SKM-1 treated with dmso at 0.1 percent for 144 hours (cell line): ENCODE results near the gene PTRH1.

Source experiments
- DNase-seq: peaks from one replicate; lab custom pipeline; 2025; ENCODE audit not compliant: unreplicated experiment; lab: John Stamatoyannopoulos, UW

The PTRH1 gene

GRCh38 chr9:127664324-127664677 is 51.2 kb downstream of the PTRH1 start:
- no peak for DNase-seq
